Fibroblast of lung (primary cell): Measurements from ENCODE around the gene PRKACB.

ENCODE experiments used
- CTCF ChIP-seq, 2 donors: IDR thresholded peaks in 1 of 2; conservative IDR thresholded peaks in 1 of 2; 1 replicate in 1 of 2; 2 replicates in 1 of 2; pipeline ENCODE4 v1.5.1; 2011 to 2012; ENCODE audit warnings: low read length in 2 of 2, control low read depth in 1 of 2, inconsistent platforms in 1 of 2, low read depth in 1 of 2, mild to moderate bottlenecking in 1 of 2
- EZH2 ChIP-seq: IDR thresholded peaks from 2 replicates; pipeline ENCODE4 v1.5.1; 2012; ENCODE audit warnings: low read length, control low read depth, mild to moderate bottlenecking; ENCODE audit errors: missing control alignments

GRCh38 chr1:84155517-84155916, 11.4 kb downstream of the PRKACB start:
- no peak for TF ChIP-seq CTCF (conservative IDR thresholded peaks at IDR 0.05 in 1 of 2, IDR thresholded peaks at IDR 0.05 in 1 of 2; ENCODE audit: low read depth in 1 of 2, low read length in 2 of 2)
- TF ChIP-seq EZH2, result no peak
